H1 (cell line): ENCODE data around the gene MRM3. TPM values are rescaled to one million over a fixed set of nuclear protein-coding genes. Genes with fewer than 3 reads are reported as not detected.

Experiments used
- CTCF ChIA-PET: fragments of 300-600 bp; sonication (Branson Sonifier 250); formaldehyde crosslinking; loops from one replicate; lab custom pipeline; 2021; ENCODE audit not compliant: partially characterized antibody; lab: Charles Lee
- POLR2A ChIA-PET: fragments of 300-600 bp; sonication (Branson Sonifier 250); formaldehyde crosslinking; loops from one replicate; lab custom pipeline; 2021; ENCODE audit warnings: inconsistent platforms; ENCODE audit not compliant: partially characterized antibody; lab: Charles Lee
- DNase-seq, 2 experiments: peaks; one replicate each; pipeline versions ENCODE4 v3.0.0 to v3.0.0-alpha.2; 2010 to 2022; ENCODE audit warnings: low spot score in 2 of 2, low read depth in 1 of 2, mixed read lengths in 1 of 2
- FAIRE-seq: peaks from 2 replicates; lab custom pipeline; 2011; peaks lifted over from hg19 to GRCh38; lab: Jason Lieb, UNC
- H2AFZ ChIP-seq: 2 replicates; pipeline ENCODE4 v1.8.1; 2012; ENCODE audit warnings: low read length, inconsistent platforms
- H2AK5ac ChIP-seq: 2 replicates; pipeline ENCODE4 v1.6.1; 2013; ENCODE audit warnings: low read depth, low read length
- H2BK120ac ChIP-seq: replicated peaks from 2 replicates; pipeline ENCODE3; 2013; ENCODE audit warnings: low read depth, low read length, inconsistent platforms
- H2BK12ac ChIP-seq: 2 replicates; pipeline ENCODE4 v1.6.1; 2013; ENCODE audit warnings: low read depth, low read length
- H2BK15ac ChIP-seq: 2 replicates; pipeline ENCODE4 v1.6.1; 2013; ENCODE audit warnings: low read length
- H2BK20ac ChIP-seq: 2 replicates; pipeline ENCODE4 v1.6.1; 2013; ENCODE audit warnings: low read length
- H2BK5ac ChIP-seq: 2 replicates; pipeline ENCODE4 v1.6.1; 2013; ENCODE audit warnings: low read depth, low read length
- H3K14ac ChIP-seq: 2 replicates; pipeline ENCODE4 v1.6.1; 2013; ENCODE audit warnings: inconsistent platforms; ENCODE audit not compliant: insufficient read length
- H3K18ac ChIP-seq: 2 replicates; pipeline ENCODE4 v1.6.1; 2013; ENCODE audit warnings: low read length; ENCODE audit errors: extremely low read depth
- H3K23ac ChIP-seq: 2 replicates; pipeline ENCODE4 v1.6.1; 2013; ENCODE audit warnings: inconsistent platforms; ENCODE audit not compliant: insufficient read length
- H3K23me2 ChIP-seq: 2 replicates; pipeline ENCODE4 v1.6.1; 2013; ENCODE audit warnings: low read depth, low read length
- H3K27ac ChIP-seq: 2 replicates; pipeline ENCODE4 v1.6.1; 2011; ENCODE audit warnings: low read depth, low read length, inconsistent platforms
- H3K27me3 ChIP-seq, 4 experiments: replicated peaks in 1 of 4; 1 replicate in 1 of 4; 2 replicates in 3 of 4; pipeline versions ENCODE4 v1.6.1 to v1.8.1; 2011 to 2013; ENCODE audit warnings: low read length in 3 of 4, mild to moderate bottlenecking in 3 of 4, inconsistent platforms in 2 of 4, mixed read lengths in 2 of 4, moderate library complexity in 1 of 4; ENCODE audit not compliant: control insufficient read depth in 3 of 4, insufficient read depth in 3 of 4; ENCODE audit errors: extremely low read depth in 1 of 4
- H3K36me3 ChIP-seq, 4 experiments: 2 replicates each; pipeline versions ENCODE4 v1.6.1 to v1.8.1; 2011 to 2013; ENCODE audit warnings: mild to moderate bottlenecking in 4 of 4, low read length in 3 of 4, moderate library complexity in 2 of 4, control low read depth in 1 of 4, inconsistent platforms in 1 of 4; ENCODE audit not compliant: insufficient read depth in 4 of 4, control insufficient read depth in 2 of 4
- H3K4ac ChIP-seq: replicated peaks from 2 replicates; pipeline ENCODE3; 2013; ENCODE audit warnings: low read length, low read depth, mixed read lengths, inconsistent platforms; ENCODE audit not compliant: insufficient read length
- H3K4me1 ChIP-seq, 4 experiments: replicated peaks in 1 of 4; 1 replicate in 1 of 4; 2 replicates in 3 of 4; pipeline versions ENCODE4 v1.6.1 to v1.8.1; 2011 to 2013; ENCODE audit warnings: low read length in 3 of 4, inconsistent platforms in 2 of 4, mixed read lengths in 1 of 4; ENCODE audit not compliant: insufficient read depth in 4 of 4, control insufficient read depth in 3 of 4
- H3K4me2 ChIP-seq, 2 experiments: 2 replicates each; pipeline versions ENCODE4 v1.6.1 to v1.8.1; 2011 to 2013; ENCODE audit warnings: low read depth in 2 of 2, low read length in 2 of 2, control low read depth in 1 of 2, inconsistent platforms in 1 of 2, mild to moderate bottlenecking in 1 of 2; ENCODE audit not compliant: insufficient read depth in 1 of 2
- H3K4me3 ChIP-seq, 4 experiments: fragments of 200-600, 300-600 bp in 1 of 4; sonication (generic), shearing (Covaris generic), sonication (Bioruptor Twin) in 1 of 4; 2 replicates each; pipeline versions ENCODE4 v1.5.1 to v1.8.1; 2011 to 2016; ENCODE audit warnings: low read length in 4 of 4, low read depth in 3 of 4, control low read depth in 2 of 4, inconsistent platforms in 2 of 4, mild to moderate bottlenecking in 2 of 4, mixed read lengths in 1 of 4, moderate library complexity in 1 of 4; ENCODE audit not compliant: insufficient read depth in 2 of 4; ENCODE audit errors: extremely low read depth in 1 of 4
- H3K56ac ChIP-seq: replicated peaks from 2 replicates; pipeline ENCODE3; 2013; ENCODE audit warnings: low read depth, mild to moderate bottlenecking, mixed read lengths, low read length, inconsistent platforms; ENCODE audit not compliant: insufficient read length
- H3K79me1 ChIP-seq: 2 replicates; pipeline ENCODE4 v1.6.1; 2013; ENCODE audit warnings: low read depth, low read length, control low read depth
- H3K79me2 ChIP-seq, 2 experiments: 2 replicates each; pipeline versions ENCODE4 v1.6.1 to v1.8.1; 2012 to 2013; ENCODE audit warnings: low read length in 2 of 2, mild to moderate bottlenecking in 2 of 2, inconsistent platforms in 1 of 2; ENCODE audit not compliant: insufficient read depth in 2 of 2, control insufficient read depth in 1 of 2
- H3K9ac ChIP-seq, 4 experiments: replicated peaks in 1 of 4; 1 replicate in 1 of 4; 2 replicates in 3 of 4; pipeline versions ENCODE4 v1.6.1 to v1.8.1; 2011 to 2013; ENCODE audit warnings: low read depth in 3 of 4, low read length in 3 of 4, control low read depth in 2 of 4, mild to moderate bottlenecking in 2 of 4, moderate library complexity in 2 of 4, inconsistent platforms in 1 of 4; ENCODE audit errors: extremely low read depth in 1 of 4
- H3K9me3 ChIP-seq, 2 experiments: 2 replicates each; pipeline versions ENCODE4 v1.6.1 to v1.8.1; 2012 to 2013; ENCODE audit warnings: mild to moderate bottlenecking in 2 of 2, moderate library complexity in 2 of 2, control low read depth in 1 of 2, inconsistent platforms in 1 of 2, low read depth in 1 of 2, low read length in 1 of 2, mixed read lengths in 1 of 2; ENCODE audit not compliant: insufficient read depth in 2 of 2
- H4K20me1 ChIP-seq, 2 experiments: replicated peaks in 1 of 2; 2 replicates each; pipeline versions ENCODE3 to v1.8.1; 2011 to 2013; ENCODE audit warnings: inconsistent platforms in 2 of 2, low read length in 2 of 2, mild to moderate bottlenecking in 1 of 2; ENCODE audit not compliant: insufficient read depth in 2 of 2, control insufficient read depth in 1 of 2
- H4K5ac ChIP-seq: 2 replicates; pipeline ENCODE4 v1.6.1; 2013; ENCODE audit warnings: low read length, low read depth, mixed read lengths, inconsistent platforms; ENCODE audit not compliant: insufficient read length
- H4K8ac ChIP-seq: 2 replicates; pipeline ENCODE4 v1.8.0; 2013; ENCODE audit warnings: mild to moderate bottlenecking, moderate library complexity, low read length, inconsistent platforms; ENCODE audit not compliant: insufficient read depth; ENCODE audit errors: extremely low read depth
- H4K91ac ChIP-seq: replicated peaks from 2 replicates; pipeline ENCODE3; 2013; ENCODE audit warnings: low read length, mixed read lengths, inconsistent platforms; ENCODE audit not compliant: insufficient read length
- BRCA1 ChIP-seq: IDR thresholded peaks from 2 replicates; pipeline ENCODE4 v1.6.1; 2012; ENCODE audit warnings: low read depth, low read length, improper control_type of control experiment
- CBX8 ChIP-seq: fragments of 300-800, 300-1000 bp; sonication (generic); IDR thresholded peaks from 2 replicates; pipeline ENCODE4 v1.7.1; 2016; ENCODE audit warnings: low read depth, low read length, borderline replicate concordance
- EZH2 ChIP-seq: fragments of 200-600 bp; sonication (generic); IDR thresholded peaks from 2 replicates; pipeline ENCODE4 v1.7.1; 2012; ENCODE audit warnings: low read depth, mild to moderate bottlenecking, moderate library complexity, low read length, inconsistent platforms; ENCODE audit not compliant: severe bottlenecking
- GABPA ChIP-seq: IDR thresholded peaks from 2 replicates; pipeline ENCODE4 v1.6.1; 2011; ENCODE audit warnings: mild to moderate bottlenecking, low read length, moderate library complexity, borderline replicate concordance; ENCODE audit not compliant: insufficient read depth
- POLR2A ChIP-seq, 2 experiments: IDR thresholded peaks; 1 replicate in 1 of 2; 2 replicates in 1 of 2; pipeline ENCODE4 v1.6.1; 2011; ENCODE audit warnings: low read depth in 2 of 2, low read length in 2 of 2, mild to moderate bottlenecking in 2 of 2; ENCODE audit errors: control extremely low read depth in 1 of 2
- POU5F1 ChIP-seq: IDR thresholded peaks from 2 replicates; pipeline ENCODE4 v1.6.1; 2011; ENCODE audit warnings: low read depth, mild to moderate bottlenecking, low read length, moderate library complexity
- RBBP5 ChIP-seq: IDR thresholded peaks from 2 replicates; pipeline ENCODE4 v1.7.1; 2012; ENCODE audit warnings: low read depth, mild to moderate bottlenecking, inconsistent platforms, low read length, moderate library complexity, borderline replicate concordance
- RXRA ChIP-seq: IDR thresholded peaks from 2 replicates; pipeline ENCODE4 v1.6.1; 2011; ENCODE audit warnings: low read depth, mild to moderate bottlenecking, low read length, moderate library complexity; ENCODE audit not compliant: insufficient read depth
- TAF7 ChIP-seq: optimal IDR thresholded peaks from 2 replicates; pipeline ENCODE3; 2011; ENCODE audit warnings: low read depth, mild to moderate bottlenecking, inconsistent platforms, low read length, moderate library complexity, borderline replicate concordance
- WGBS, 2 experiments: shearing (Covaris generic) in 1 of 2; methylation state at CpG; one replicate each; pipeline versions ENCODE4 v1.1.6 to v1.1.7; 2013 to 2015; ENCODE audit warnings: low lambda C conversion rate in 2 of 2, mixed read lengths in 2 of 2, inconsistent platforms in 1 of 2, low coverage in 1 of 2, missing lambda C conversion rate in 1 of 2; ENCODE audit not compliant: insufficient replicate concordance in 2 of 2, insufficient coverage in 1 of 2, insufficient read length in 1 of 2; ENCODE audit errors: extremely low coverage in 1 of 2, missing lambda C conversion rate in 1 of 2; 5-methylcytosine and 5-hydroxymethylcytosine counted together
- polyA plus RNA-seq, 7 experiments: library from polyadenylated mRNA; depleted of rRNA in 3 of 7; stranded (reverse) in 5 of 7; unstranded in 2 of 7; fragments of >200 nt in 5 of 7; fragments of 200-250 nt in 2 of 7; gene quantifications; 1 replicate in 5 of 7; 2 replicates in 1 of 7; 4 replicates in 1 of 7; pipeline versions ENCODE4 v1.2.1 to v1.2.3, GENCODE V29; 2011 to 2013; ENCODE audit warnings: missing spikeins in 2 of 7, mixed read lengths in 2 of 7
- total RNA-seq: library from RNA; stranded (reverse); fragmentation: NEBNext Ultra II Directional; extraction: Animal tissue kit (Norgen Biotek cat#: 25700); gene quantifications from 2 replicates; pipeline ENCODE4 v1.2.1, GENCODE V29; 2021
- TF ChIP-seq, protein P1 (sequence below): IDR thresholded peaks from 2 replicates; pipeline ENCODE4 v1.6.1; 2012; ENCODE audit warnings: inconsistent platforms

MRM3 gene
- total and polyA plus RNA-seq, 2 of the 8 experiments (the other 6 are each of a cell fraction or from before 2014, with no cell fraction given): 10.1 to 20.8 TPM

DNA sequence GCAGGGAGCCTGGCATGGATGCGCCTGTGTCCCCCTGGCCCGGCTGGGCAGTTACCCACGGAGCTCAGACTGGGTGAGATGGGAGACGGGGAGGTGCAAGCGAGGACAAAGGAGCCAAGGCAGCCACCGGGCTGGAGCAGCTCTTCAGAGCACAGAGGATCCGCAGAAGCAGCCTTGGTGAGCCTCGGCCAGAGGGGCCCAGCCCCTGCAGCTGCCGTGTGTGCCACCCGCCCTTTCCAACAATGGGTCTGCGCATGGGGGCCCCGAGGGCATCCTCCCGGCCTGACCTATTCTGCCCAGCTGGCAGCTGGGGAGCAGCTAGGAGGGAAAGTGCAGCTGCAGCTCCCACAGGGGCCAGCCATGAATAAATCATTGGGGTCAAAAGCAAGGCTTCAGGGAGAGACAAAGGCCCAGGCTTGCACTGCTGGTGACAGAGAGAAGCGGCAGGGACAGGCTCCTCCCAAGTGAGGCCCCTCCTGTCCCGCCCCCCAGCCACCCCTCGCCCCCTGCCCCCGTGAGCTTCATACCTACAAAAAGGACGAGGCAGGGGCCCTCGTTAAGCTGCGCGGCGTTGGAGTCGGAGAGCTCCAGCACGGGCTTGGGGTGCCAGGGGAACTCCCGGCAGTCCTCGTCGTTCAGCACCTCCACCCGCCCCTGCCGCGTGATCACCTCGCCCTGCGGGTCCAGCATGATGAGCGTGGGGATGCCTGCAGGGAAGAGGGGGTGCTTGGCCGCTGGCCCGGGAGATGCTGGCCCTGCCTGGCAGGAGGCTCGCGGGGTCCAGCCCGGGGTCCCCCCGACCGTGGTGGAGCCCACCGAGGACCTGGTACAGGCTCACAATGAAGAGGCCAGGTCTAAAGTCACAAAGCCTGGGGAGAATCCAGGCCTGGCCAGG, 22.6 kb downstream of the MRM3 start:
- 83% methylated on average over 25 of the region's 41 CpGs; no CpG with 5 or more reads in 1 of the 2 experiments for WGBS, 2 experiments
- H3K23ac ChIP-seq: no peak overlapping the region
- H3K18ac ChIP-seq: no peak overlapping the region; the same call in 1 of the 2 replicates
- no peak overlapping the region for H2BK12ac ChIP-seq
- H2AK5ac ChIP-seq: peak overlapping the region; percentile 39; the same call in 1 of the 2 replicates
- H3K36me3 ChIP-seq: peaks cover 0 to 6% (median 0%) of the 10 kb centered on the region in 4 experiments; a peak in 3 of 8 replicates
- H2BK120ac ChIP-seq: no peak overlapping the region
- DNase-seq: no peak
- H4K8ac ChIP-seq: peak overlapping the region; percentile 79
- H2BK15ac ChIP-seq: no peak overlapping the region
- H2BK20ac ChIP-seq: no peak overlapping the region
- H3K27ac ChIP-seq: peak overlapping the region; percentile 65; the same call in 1 of the 2 replicates
- H3K4me1 ChIP-seq: peaks cover 0 to 5% (median 4%) of the 10 kb centered on the region in 4 experiments; a peak in 3 of 7 replicates
- H3K4me3 ChIP-seq: no peak overlapping the region
- peaks cover 3 to 6% of the 10 kb centered on the region in 2 experiments for H4K20me1 ChIP-seq
- H3K56ac ChIP-seq: no peak overlapping the region
- H3K9ac ChIP-seq: no peak overlapping the region
- ChIA-PET CTCF (interaction anchor here (0.9 to 2.6 kb wide), 9 partner anchors 9 to 243 kb away, joined by 3 to 10 read pairs (median 4); no protein-coding TSS in a partner anchor), POLR2A (interaction anchor here (0.8 to 1.6 kb wide), 3 partner anchors 9 to 63 kb away, joined by 4 to 5 read pairs (median 5); no protein-coding TSS in a partner anchor)
- peak overlapping the region; percentile 43 for H4K5ac ChIP-seq
- H3K23me2 ChIP-seq: no peaks in the 10 kb centered on the region
- H3K9me3 ChIP-seq: no peaks in the 10 kb centered on the region
- no peak overlapping the region for H2AFZ ChIP-seq
- no peak overlapping the region for H3K4me2 ChIP-seq
- H3K14ac ChIP-seq: no peak overlapping the region
- no peaks in the 10 kb centered on the region for H3K27me3 ChIP-seq
- FAIRE-seq: no peak
- H4K91ac ChIP-seq: peak overlapping the region; percentile 30
- H3K4ac ChIP-seq: no peak overlapping the region
- H3K79me1 ChIP-seq: no peaks in the 10 kb centered on the region
- no peak overlapping the region for H2BK5ac ChIP-seq
- no peaks in the 10 kb centered on the region for H3K79me2 ChIP-seq
- TF ChIP-seq GABPA: no peak
- no peak for TF ChIP-seq BRCA1
- TF ChIP-seq POLR2A (IDR thresholded peaks at IDR 0.05; ENCODE audit: control extremely low read depth in 1 of 2, low read depth in 2 of 2, low read length in 2 of 2): no peak
- no peak for TF ChIP-seq POU5F1
- TF ChIP-seq, protein P1, sequence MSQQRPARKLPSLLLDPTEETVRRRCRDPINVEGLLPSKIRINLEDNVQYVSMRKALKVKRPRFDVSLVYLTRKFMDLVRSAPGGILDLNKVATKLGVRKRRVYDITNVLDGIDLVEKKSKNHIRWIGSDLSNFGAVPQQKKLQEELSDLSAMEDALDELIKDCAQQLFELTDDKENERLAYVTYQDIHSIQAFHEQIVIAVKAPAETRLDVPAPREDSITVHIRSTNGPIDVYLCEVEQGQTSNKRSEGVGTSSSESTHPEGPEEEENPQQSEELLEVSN: no peak
- no peak for TF ChIP-seq EZH2
- TF ChIP-seq CBX8: no peak
- no peak for TF ChIP-seq TAF7
- no peak for TF ChIP-seq RXRA
- TF ChIP-seq RBBP5: no peak
